ENCODE results near the gene FAT1.

DNA sequence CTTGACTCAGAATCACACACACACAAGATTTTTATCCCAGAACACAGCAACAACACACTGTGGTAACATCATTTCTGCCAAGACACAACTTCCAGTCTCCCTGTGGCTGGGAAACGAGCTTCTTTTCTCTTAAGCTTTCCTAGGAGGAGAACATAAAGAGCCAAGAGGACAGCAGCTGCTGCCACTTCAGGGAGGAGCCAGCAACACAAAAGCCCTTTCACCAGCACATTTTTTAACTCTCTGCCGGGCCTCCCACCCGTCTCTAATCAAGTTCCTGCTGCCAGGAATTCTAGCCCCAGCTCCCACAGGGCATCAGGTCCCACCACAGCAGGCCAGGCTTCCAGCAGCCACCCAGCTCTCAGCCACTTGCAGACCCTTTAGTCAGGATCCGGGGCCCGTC is 22.4 kb downstream of the FAT1 start:
- TF ChIP-seq, protein P1, sequence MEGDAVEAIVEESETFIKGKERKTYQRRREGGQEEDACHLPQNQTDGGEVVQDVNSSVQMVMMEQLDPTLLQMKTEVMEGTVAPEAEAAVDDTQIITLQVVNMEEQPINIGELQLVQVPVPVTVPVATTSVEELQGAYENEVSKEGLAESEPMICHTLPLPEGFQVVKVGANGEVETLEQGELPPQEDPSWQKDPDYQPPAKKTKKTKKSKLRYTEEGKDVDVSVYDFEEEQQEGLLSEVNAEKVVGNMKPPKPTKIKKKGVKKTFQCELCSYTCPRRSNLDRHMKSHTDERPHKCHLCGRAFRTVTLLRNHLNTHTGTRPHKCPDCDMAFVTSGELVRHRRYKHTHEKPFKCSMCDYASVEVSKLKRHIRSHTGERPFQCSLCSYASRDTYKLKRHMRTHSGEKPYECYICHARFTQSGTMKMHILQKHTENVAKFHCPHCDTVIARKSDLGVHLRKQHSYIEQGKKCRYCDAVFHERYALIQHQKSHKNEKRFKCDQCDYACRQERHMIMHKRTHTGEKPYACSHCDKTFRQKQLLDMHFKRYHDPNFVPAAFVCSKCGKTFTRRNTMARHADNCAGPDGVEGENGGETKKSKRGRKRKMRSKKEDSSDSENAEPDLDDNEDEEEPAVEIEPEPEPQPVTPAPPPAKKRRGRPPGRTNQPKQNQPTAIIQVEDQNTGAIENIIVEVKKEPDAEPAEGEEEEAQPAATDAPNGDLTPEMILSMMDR (IDR thresholded peaks at IDR 0.05; ENCODE audit: extremely low read depth in 1 of 2, insufficient read depth in 1 of 2, low read depth in 1 of 2, low read length in 2 of 2): no peak
- TF ChIP-seq POLR2A (IDR thresholded peaks at IDR 0.05; ENCODE audit: low read depth, low read length): no peak
- no peak for TF ChIP-seq GATA2 (IDR thresholded peaks at IDR 0.05; ENCODE audit: insufficient read depth, insufficient read length, low read depth, low read length)
- no peak for TF ChIP-seq POLR2AphosphoS5 (IDR thresholded peaks at IDR 0.05; ENCODE audit: insufficient read depth, low read depth, low read length)
- TF ChIP-seq, protein P2, sequence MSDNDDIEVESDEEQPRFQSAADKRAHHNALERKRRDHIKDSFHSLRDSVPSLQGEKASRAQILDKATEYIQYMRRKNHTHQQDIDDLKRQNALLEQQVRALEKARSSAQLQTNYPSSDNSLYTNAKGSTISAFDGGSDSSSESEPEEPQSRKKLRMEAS (IDR thresholded peaks at IDR 0.05; ENCODE audit: insufficient read depth, insufficient read length): no peak
- no peak for TF ChIP-seq EZH2 (IDR thresholded peaks at IDR 0.05; ENCODE audit: borderline replicate concordance, low read depth, low read length, severe bottlenecking)
- no peak for TF ChIP-seq JUN (IDR thresholded peaks at IDR 0.05; ENCODE audit: borderline replicate concordance, insufficient read depth, insufficient read length, low read depth)
